Putamen (tissue), 1 donor: ENCODE data around the gene TGM2.

Source experiments
- DNase-seq: peaks from one replicate; pipeline ENCODE4 v3.0.0-alpha.2; 2016; ENCODE audit warnings: low spot score

Gene TGM2

DNA sequence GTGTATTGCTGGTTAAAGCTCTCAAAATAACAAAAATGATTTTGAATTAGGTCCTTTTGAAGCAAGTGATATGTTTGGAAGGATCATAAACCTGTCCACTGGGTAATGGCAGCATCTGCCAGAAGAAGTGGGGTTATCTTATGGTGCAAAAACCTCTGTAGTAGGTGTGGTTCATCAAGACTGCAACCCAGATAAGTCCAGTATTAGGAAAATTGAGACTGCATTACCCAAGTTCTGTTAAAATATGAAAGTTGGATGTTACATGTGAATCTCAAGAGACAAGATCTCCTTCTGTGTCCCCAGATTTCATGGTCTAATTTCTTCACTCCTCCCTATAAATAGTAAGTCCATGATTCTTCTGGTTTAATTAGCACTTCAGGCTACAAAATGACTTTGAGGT is 72.2 kb downstream of the TGM2 start:
- no peak for DNase-seq

DNA sequence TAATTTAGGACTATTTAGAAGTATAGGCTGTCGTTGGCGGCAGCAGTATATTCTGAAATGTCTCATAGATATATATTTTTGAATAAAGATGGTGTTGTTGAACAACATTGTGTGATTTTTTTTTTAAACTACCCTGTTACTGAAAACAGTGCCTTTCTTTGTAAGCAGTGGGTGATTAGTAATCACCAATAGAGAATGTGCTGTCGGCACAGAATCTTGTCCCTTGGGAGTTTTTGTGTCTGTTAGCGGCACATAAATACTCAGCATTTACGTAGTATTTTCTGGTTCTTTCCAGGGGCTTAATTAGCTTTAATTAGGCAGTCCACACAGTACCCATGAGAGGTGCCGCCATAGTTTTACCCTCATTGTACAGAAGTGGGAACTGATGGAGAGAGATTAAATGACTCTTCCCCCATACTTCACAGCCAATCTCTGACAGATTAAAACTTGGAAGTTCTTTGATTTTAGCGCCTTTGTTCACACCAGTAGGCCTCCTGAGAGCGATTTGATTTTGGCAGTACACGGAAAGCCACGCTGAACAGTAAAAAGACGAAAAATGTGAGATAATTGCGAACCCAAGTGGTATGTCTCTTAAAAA is 72.7 kb downstream of the TGM2 start:
- DNase-seq, result no peak

DNA sequence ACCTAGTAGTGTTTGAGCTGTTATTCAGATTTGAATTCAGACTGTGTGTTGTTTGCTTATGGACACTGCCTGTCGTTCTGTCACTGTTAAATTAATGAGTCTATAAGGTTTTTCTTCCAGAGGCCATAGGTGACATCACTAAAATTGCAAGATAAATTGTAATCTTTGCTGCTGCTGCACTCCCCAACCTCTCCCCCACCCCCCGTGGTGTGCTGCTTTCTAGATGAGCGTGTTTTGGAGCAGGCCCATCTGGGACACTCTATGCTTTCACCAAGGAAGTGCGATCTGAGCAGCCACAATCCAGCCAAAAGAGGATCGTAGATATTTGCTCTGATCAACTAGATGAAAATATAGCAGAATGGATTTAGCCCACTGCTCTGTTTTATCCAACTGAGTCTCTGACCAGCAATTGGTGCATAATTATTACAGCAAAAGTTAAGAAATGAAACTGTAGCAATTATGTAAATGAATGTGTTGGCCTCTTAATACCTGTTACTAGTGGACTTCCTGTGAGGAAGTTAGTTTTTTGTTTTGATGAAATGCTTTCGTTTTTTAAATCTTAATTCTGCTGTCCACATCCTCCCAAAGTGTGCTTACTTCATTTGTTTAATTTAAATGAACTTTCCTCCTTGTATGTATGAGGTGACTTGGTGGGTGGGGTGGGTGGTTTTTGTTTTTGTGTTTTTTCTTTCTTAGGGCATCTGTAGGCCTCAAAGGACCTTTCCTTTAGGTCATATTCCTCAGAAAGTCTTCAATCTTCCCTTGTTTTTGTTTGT is 73.4 kb downstream of the TGM2 start:
- no peak for DNase-seq

DNA sequence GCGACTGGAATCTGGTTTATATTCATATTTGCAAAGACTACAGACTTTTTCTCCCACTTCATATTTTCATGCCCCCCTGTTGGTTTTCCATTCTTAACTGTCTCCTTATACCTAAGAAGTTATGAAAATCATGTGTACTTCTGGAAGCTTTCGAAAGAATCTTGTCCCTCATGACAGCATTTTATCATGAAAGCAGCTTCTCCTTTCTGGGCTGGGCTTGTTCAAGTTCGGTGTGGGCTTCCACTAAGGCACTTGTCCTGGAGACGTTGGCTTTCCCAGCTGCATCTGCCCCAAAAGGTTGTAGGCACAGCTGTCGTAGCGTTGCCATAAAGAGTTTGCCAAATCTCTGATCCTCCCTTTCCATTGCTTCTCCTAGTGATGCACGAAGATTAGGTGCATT is 75.0 kb downstream of the TGM2 start:
- no peak for DNase-seq

DNA sequence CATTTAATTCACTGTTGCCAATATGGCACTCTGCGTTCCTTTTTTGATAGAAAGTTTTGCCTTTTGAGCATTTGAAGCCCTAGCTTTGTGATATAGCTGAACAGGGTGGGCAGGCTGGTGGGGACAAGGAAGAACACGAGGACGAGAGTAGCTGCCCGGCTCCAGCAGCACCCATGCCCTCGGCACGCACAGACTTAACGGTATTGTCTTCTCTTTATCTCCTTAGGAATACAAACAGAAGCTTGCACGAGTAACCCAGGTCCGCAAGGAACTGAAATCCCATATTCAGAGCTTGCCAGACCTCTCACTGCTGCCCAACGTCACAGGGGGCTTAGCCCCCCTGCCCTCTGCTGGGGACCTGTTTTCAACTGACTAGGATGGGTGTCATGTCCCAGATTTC is 75.6 kb downstream of the TGM2 start:
- no peak for DNase-seq

DNA sequence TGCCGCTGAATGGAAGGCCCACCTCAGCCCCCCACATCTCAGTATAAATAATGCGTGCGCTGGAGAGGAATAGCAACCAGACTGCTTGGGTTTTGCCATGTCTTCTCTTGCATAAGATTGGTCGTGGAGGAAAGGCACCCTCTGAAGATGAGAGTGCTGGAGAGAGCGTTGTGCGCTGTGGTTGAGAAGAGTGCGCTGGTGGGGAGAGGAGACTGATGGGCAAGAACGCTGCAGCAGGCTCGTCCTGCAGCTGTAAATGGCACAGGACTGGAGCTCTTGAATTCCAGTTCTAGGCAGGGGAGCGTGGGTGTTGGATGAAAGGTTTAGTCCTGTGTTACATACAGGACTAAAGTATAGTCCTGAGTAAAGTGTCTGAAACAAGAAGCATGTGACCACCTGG is 80.0 kb downstream of the TGM2 start:
- DNase-seq, result no peak

DNA sequence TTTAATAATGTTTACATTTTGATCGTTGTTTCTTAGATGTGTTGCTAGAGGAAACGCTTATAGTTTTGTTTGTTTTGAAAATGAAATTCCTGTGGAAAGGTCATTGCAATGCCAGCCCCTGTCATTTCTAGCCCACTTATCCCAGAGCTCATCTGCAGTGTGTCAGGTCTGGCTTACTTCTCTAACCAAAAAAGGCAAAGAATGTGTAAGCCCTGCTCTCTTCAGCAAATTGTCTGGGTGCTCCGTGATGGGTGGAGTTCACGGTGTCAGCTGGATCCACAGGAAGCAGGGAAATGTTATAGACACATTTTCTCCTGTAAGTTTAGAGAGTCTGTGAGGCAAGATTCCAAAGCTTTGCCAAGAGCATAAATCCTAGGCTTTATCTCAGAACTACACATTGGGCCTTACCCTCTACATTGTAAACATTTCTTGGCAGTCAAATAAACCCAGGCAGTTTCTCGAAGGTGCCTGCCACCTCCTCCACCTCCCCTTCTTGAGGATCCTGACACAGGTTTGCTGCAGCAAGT is 80.6 kb downstream of the TGM2 start:
- no peak for DNase-seq

DNA sequence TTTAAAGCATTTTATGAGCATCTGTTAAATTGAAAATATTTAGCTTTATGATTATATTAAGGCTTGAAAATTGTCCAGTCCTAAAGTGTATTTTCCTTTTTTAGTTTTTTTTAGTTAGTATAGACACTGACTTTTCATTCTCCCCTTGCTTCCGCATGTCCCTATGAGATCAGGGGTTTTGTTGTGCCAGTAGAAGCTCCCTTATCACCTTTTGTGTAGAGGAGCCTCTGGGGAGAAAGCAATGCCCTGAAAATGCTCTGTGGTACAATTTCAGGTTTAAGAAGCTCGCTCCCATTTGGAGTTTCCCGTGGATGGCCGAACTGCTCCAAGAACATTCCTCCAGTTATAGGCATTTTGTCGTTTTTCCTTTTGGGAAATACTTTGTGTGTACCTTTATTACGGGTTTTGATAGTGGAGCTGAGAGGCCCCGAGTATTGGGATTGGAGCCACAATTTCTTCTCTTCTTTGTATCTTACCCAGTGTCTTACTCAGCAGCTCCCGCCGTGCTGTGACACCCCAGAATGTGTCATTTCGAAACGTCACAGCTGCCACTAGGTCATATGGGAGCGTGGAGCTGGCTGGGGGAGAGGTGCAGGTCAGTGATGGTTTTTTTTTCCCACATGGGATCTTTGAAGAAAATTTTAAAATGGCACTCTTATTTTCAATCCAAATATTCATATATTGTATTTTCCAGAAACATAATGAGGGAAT is 81.6 kb downstream of the TGM2 start:
- no peak for DNase-seq

DNA sequence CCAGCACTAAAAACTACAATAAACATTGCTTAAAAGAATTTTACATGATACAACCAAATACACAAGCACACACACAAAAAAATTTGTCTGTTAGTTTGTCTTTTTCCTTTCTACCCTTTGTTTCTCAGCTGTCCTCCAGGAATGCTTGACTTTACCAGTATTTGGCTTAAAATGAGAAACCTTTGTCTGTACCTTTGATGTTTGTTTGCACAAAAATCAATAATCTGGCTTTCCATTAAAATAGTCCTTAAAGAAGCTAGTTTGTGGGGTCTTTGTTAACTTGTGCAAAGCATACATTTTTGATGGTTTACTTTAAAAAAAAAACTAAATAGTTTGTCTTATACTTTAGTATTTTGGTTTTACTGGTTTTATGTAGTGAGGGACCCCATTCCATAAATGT is 82.2 kb downstream of the TGM2 start:
- no peak for DNase-seq

DNA sequence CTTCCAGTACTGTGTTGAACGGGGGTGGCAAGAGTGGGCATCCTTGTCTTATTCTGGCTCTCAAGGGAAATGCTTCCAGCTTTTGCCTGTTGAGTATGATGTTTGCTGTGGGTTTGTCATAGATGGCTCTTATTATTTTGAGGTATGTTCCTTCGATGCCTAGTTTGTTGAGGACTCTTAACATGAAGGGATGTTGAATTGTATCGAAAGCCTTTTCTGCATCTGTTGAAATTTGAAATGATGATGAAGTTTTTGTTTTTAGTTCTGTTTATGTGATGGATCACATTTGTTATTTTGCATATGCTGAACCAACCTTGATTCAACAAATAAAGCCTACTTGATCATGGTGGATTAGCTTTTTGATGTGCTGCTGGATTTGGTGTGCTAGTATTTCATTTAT is 83.5 kb downstream of the TGM2 start:
- DNase-seq, result no peak

DNA sequence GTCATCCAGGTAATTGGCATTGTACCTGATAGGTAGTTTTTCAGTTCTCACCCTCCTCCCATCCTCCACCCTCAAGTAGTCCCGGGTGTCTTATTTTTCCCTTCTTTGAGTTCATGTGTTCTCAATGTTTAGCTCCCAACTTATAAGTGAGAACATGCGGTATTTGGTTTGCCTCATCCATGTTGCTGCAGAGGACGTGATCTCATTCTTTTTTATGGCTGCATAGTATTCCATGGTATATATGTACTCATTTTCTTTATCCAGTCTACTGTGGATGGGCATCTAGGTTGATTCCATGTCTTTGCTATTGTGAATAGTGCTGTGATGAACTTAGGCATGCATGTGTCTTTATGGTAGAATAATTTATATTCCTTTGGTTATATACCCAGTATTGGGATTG is 85.7 kb downstream of the TGM2 start:
- no peak for DNase-seq

DNA sequence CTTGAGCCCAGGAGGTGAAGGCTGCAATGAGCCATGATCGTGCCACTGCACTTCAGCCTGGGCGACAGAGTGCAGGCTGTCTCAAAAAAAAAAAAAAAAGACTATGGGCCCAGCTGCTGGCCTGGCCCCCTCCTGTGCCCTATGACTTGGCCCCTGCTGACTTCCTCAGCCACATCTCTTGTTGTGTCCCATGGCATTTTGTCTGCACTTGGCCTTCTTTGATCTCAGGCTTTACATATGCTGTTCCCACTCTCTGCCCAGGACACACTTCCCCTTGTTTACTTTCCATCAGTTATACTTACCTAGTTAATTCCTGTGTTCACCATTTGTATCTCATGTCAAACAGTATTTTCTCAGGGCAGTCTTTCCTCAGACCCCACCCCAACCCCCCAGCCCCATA is 87.0 kb downstream of the TGM2 start:
- no peak for DNase-seq
